NCI-H2081 (cell line): ENCODE measurements around the gene PLD6.
"Not testable (repeated sequence)": the region's sequence is repeated elsewhere in the genome, so short reads cannot be mapped to it uniquely, and the experiment has no call there.

Source experiments
- DNase-seq, 2 experiments: peaks; one replicate each; lab custom pipeline; 2025; lab: John Stamatoyannopoulos, UW

PLD6 gene

GRCh38 chr17:17176341-17176740 lies 29.8 kb downstream of the PLD6 start:
- no peak for DNase-seq

- no peak for DNase-seq
Observed at GRCh38 chr17:17175917-17176316, 30.2 kb downstream of the PLD6 start.

GRCh38 chr17:17175340-17175739 lies 30.8 kb downstream of the PLD6 start:
- DNase-seq, result no peak

GRCh38 chr17:17173921-17174320 lies 32.2 kb downstream of the PLD6 start:
- no peak for DNase-seq

GRCh38 chr17:17172990-17173389 lies 33.1 kb downstream of the PLD6 start:
- DNase-seq, result no peak

- DNase-seq, result no peak
Observed at GRCh38 chr17:17172001-17172939, 33.9 kb downstream of the PLD6 start.

DNA sequence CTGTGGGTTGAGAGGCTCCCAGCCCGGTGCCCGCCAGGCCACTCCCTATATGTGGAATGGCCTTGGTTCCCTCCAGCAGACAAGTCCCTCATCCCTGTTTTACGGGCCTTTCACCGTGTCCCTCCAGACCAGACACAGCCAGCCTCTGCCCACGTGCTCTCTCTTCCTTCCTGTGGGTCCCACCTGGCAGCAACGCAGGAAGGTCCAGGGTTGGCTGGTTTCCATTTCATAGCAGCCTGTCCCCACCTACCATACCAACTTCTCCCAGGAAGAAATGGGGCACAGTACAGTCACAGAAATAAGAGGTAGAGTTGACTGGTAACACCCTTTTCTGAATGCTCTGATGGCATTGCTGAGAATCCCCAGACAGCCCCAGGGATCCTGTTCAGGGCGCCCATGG lies 34.9 kb downstream of the PLD6 start:
- no peak for DNase-seq

GRCh38 chr17:17170346-17170985 lies 35.7 kb downstream of the PLD6 start:
- DNase-seq, result no peak

- DNase-seq, result no peak
Observed at GRCh38 chr17:17169396-17169795, 36.7 kb downstream of the PLD6 start.

DNA sequence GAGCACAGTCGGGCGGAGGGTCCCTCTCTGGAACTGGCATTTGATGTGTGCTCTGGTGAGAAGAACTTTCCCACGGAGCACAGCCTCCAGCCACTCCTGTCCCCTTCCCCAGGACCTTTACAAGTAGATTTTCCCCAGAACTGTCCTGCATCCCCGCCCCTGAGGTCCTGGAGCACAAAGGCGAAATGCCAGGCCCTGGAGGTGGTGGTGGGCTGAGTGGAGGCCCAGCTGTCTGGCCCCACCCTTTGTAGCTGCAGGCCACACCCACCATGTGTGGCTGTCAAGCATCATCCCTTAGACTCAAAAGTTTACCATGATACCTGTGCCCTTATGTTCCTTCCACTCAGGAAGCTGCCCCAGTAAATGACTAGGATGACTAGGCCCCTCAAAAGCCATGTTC lies 37.7 kb downstream of the PLD6 start:
- no peak for DNase-seq

DNA sequence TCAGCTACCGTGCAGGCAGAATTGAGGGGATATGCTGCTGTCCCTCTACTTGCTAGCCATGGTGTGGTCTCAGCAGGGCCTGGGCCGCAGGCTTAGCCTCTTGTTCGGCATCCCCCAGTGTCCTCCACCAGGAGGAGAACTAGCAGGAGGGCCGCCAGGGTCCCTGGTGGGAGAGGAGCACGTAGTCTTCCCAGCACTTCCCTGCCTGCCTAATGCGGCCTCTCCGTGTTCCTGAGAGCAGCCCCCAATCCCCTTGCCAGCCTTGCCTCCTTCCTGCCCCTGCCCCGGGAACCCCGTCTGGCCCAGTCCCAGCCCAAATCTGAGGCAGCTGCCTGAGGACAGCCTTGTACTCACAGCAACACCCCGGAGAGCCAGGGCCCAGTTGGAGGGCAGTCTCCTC lies 38.1 kb downstream of the PLD6 start:
- no peak for DNase-seq

- DNase-seq, result no peak
Observed at GRCh38 chr17:17167356-17167755, 38.8 kb downstream of the PLD6 start.

DNA sequence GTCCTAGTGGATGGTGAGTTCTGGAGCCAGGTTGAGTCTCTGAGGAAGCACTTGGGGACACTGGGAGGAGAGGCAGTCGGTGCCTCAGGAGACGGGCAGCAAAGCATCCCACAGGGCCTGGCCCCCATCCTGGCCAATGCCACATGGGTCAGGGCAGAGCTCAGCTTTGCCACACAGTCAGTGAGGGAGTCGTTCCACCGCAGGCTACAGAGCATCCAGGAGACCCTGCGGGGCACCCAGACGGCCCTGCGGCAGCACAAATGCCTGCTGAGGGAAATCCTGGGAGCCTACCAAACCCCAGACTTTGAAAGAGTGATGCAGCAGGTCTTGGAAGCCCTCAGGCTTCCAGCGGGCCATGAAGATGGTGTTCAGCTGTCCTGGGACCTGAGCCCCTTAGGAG lies 39.7 kb downstream of the PLD6 start:
- no peak for DNase-seq

DNA sequence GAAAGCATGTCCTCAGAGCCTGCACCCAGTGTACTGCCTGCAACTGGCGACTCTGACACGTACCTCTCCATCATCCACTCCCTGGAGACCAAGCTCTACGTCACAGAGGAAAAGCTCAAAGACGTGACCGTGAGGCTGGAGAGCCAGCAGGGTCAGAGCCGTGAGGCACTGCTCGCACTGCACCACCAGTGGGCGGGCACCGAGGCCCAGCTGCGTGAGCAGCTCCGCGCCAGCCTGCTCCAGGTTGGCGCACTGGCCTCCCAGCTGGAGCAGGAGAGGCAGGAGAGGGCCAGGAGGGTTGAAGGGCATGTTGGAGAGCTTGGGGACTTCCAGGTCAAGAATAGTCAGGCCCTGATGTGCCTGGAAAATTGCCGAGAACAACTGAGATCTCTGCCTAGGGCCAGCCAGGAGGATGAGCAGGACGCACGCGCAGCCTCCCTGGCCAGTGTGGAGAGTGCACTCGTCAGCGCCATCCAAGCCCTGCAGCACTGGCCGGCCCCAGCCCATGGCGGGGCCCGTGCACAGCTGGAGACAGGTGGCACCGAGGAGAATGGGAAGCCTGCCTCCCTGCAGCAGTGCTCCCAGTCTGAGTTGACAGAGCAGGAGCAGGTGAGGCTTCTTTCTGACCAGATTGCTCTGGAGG lies 40.3 kb downstream of the PLD6 start:
- DNase-seq, result no peak

DNA sequence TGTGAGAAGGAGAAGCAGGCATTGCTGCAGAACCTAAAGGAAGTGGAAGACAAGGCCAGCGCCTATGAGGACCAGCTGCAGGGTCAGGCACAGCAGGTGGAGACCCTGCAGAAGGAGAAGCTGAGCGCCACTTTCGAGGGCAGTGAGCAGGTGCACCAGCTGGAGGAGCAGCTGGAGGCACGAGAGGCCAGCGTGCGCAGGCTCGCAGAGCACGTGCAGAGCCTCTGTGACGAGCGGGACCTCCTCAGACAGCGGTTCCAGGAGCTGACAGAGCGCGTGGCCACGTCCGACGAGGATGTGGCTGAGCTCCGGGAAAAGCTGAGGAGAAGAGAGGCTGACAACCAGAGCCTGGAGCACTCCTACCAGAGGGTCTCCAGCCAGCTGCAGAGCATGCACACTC lies 41.5 kb downstream of the PLD6 start:
- DNase-seq, result no peak

- no peak for DNase-seq
Observed at GRCh38 chr17:17164156-17164555, 42.0 kb downstream of the PLD6 start.

DNA sequence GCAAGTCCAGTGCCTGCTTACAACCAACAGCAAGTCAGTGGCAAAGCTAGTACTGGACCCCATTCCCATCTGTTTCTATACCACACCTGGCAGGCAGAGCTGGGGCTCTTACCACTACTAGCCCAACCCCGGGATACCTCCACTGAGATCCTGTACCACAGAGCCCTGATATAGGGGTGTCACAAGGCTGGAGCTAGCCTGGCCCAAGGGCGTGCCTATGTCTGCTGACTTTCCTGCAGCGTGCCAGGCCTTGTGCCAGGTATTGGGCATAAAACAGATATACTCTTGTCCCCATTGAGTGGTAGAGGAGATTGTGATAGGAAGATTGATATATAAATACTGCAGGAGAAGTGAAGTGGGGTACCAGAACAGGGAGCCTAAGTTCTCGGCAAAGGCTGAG lies 44.4 kb downstream of the PLD6 start:
- DNase-seq, result no peak

GRCh38 chr17:17161121-17161520 lies 45.0 kb downstream of the PLD6 start:
- DNase-seq, result no peak

- no peak for DNase-seq
Observed at GRCh38 chr17:17159571-17159970, 46.6 kb downstream of the PLD6 start.

GRCh38 chr17:17158506-17158905 lies 47.6 kb downstream of the PLD6 start:
- DNase-seq, result not testable (repeated sequence)

DNA sequence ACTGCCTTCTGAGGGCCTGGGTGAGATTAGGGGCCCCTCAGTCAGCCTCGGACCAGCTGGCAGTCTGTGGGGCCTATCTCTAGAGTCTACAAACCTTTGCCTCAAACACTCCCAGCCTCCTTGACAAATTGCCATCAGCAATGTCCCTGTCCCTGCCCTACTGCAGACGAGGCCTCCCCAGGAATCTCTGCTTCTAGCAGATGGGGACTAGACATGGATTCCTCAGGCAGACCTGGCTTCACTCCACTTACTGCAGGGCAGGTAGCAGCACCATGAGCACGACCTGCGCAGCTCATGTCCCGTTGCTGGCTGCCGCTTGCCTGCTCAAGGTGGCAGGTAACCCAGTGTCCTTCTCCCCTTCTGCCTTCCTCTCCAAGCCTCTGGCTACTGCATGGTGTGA lies 49.1 kb downstream of the PLD6 start:
- DNase-seq, result no peak

- no peak for DNase-seq
Observed at GRCh38 chr17:17156511-17156910, 49.6 kb downstream of the PLD6 start.

- DNase-seq, result no peak
Observed at GRCh38 chr17:17156107-17156506, 50.0 kb downstream of the PLD6 start.
